ENCODE results near the gene RSPO4. TPM values are rescaled to one million over a fixed set of nuclear protein-coding genes. Genes with fewer than 3 reads are reported as not detected.

RSPO4 gene
- total RNA-seq, 3 donors from 2014 or later (not counting 1 experiment from before 2014, with no cell fraction given): 0.09 to 0.70 (median 0.53) TPM

- H3K27ac ChIP-seq (ENCODE audit: low read length): no peak overlapping the region
- H3K27ac Mint-ChIP-seq: no peak overlapping the region
- peaks cover 0 to 5% of the 10 kb centered on the region in 2 donors for H3K4me1 Mint-ChIP-seq
- H3K27me3 ChIP-seq (ENCODE audit: control insufficient read depth, insufficient read depth, low read length): no peaks in the 10 kb centered on the region
- no peaks in the 10 kb centered on the region for H3K4me1 ChIP-seq (ENCODE audit: control insufficient read depth, insufficient read depth, low read length)
- no peak for TF ChIP-seq CTCF (IDR thresholded peaks at IDR 0.05)
- H3K9me3 Mint-ChIP-seq: no peaks in the 10 kb centered on the region
- intact Hi-C loops (cut with micrococcal nuclease): no loop called here
- no peaks in the 10 kb centered on the region for H3K36me3 Mint-ChIP-seq
- H3K4me3 ChIP-seq (ENCODE audit: low read length): no peak overlapping the region
- no peak for ATAC-seq
- WGBS (ENCODE audit: insufficient coverage): 46% methylated on average over 9 of the region's 9 CpGs
- no peak overlapping the region for H3K4me3 Mint-ChIP-seq
- no peaks in the 10 kb centered on the region for H3K9me3 ChIP-seq (ENCODE audit: control insufficient read depth, insufficient read depth, low read length)
- H3K36me3 ChIP-seq (ENCODE audit: control insufficient read depth, insufficient read depth, low read length): no peaks in the 10 kb centered on the region
- H3K27me3 Mint-ChIP-seq (ENCODE audit: low read depth in 2 of 2): peaks cover 7 to 11% of the 10 kb centered on the region in 2 donors
- DNase-seq: no peak
These were observed 19.4 kb downstream of the RSPO4 start for GRCh38 chr20:982754-983153.

GRCh38 chr20:977021-977420 lies 25.1 kb downstream of the RSPO4 start:
- no peak overlapping the region for H3K27ac ChIP-seq (ENCODE audit: low read length)
- no peaks in the 10 kb centered on the region for H3K36me3 ChIP-seq (ENCODE audit: control insufficient read depth, insufficient read depth, low read length)
- no peaks in the 10 kb centered on the region for H3K9me3 Mint-ChIP-seq
- ATAC-seq (no peak), DNase-seq (no peak)
- intact Hi-C loops (cut with micrococcal nuclease): no loop called here
- H3K4me3 Mint-ChIP-seq: no peak overlapping the region
- no peaks in the 10 kb centered on the region for H3K36me3 Mint-ChIP-seq
- TF ChIP-seq CTCF (IDR thresholded peaks at IDR 0.05): no peak
- peaks cover 0 to 5% of the 10 kb centered on the region in 2 donors for H3K4me1 Mint-ChIP-seq
- H3K4me1 ChIP-seq (ENCODE audit: control insufficient read depth, insufficient read depth, low read length): no peaks in the 10 kb centered on the region
- no peaks in the 10 kb centered on the region for H3K9me3 ChIP-seq (ENCODE audit: control insufficient read depth, insufficient read depth, low read length)
- H3K4me3 ChIP-seq (ENCODE audit: low read length): no peak overlapping the region
- H3K27ac Mint-ChIP-seq: no peak overlapping the region
- 90% methylated on average over 1 of the region's 1 CpG for WGBS (ENCODE audit: insufficient coverage)
- peaks cover 9 to 11% of the 10 kb centered on the region in 2 donors for H3K27me3 Mint-ChIP-seq (ENCODE audit: low read depth in 2 of 2)
- H3K27me3 ChIP-seq (ENCODE audit: control insufficient read depth, insufficient read depth, low read length): no peaks in the 10 kb centered on the region

- DNase-seq (no peak), ATAC-seq (no peak)
- Histone ChIP-seq H3K27me3 (ENCODE audit: control insufficient read depth, insufficient read depth, low read length) (no peaks in the 10 kb centered on the region), H3K9me3 (ENCODE audit: control insufficient read depth, insufficient read depth, low read length) (no peaks in the 10 kb centered on the region), H3K4me1 (ENCODE audit: control insufficient read depth, insufficient read depth, low read length) (no peaks in the 10 kb centered on the region), H3K27ac (ENCODE audit: low read length) (no peak overlapping the region), H3K36me3 (ENCODE audit: control insufficient read depth, insufficient read depth, low read length) (no peaks in the 10 kb centered on the region), H3K4me3 (ENCODE audit: low read length) (no peak overlapping the region)
- Mint-ChIP-seq H3K4me3 (no peak overlapping the region), H3K27me3 (ENCODE audit: low read depth in 2 of 2) (peaks cover 9 to 11% of the 10 kb centered on the region in 2 donors), H3K4me1 (peaks cover 0 to 5% of the 10 kb centered on the region in 2 donors), H3K9me3 (no peaks in the 10 kb centered on the region), H3K27ac (no peak overlapping the region), H3K36me3 (no peaks in the 10 kb centered on the region)
- 74% methylated on average over 2 of the region's 2 CpGs for WGBS (ENCODE audit: insufficient coverage)
- no peak for TF ChIP-seq CTCF (IDR thresholded peaks at IDR 0.05)
- intact Hi-C loops (cut with micrococcal nuclease): no loop called here
These were observed 26.1 kb downstream of the RSPO4 start for GRCh38 chr20:976033-976432.

GRCh38 chr20:973785-974194 lies 28.3 kb downstream of the RSPO4 start:
- 25% methylated on average over 6 of the region's 6 CpGs for WGBS (ENCODE audit: insufficient coverage)
- Mint-ChIP-seq H3K4me3 (no peak overlapping the region), H3K27me3 (ENCODE audit: low read depth in 2 of 2) (peaks cover 0 to 12% of the 10 kb centered on the region in 2 donors), H3K36me3 (no peaks in the 10 kb centered on the region), H3K9me3 (no peaks in the 10 kb centered on the region), H3K27ac (no peak overlapping the region), H3K4me1 (peaks cover 0 to 5% of the 10 kb centered on the region in 2 donors)
- intact Hi-C loops (cut with micrococcal nuclease): loop anchor here (1.0 kb wide), 1 partner anchor 157 kb away; no protein-coding TSS in a partner anchor
- TF ChIP-seq CTCF (IDR thresholded peaks at IDR 0.05): peak; percentile 36
- Histone ChIP-seq H3K27ac (ENCODE audit: low read length) (no peak overlapping the region), H3K9me3 (ENCODE audit: control insufficient read depth, insufficient read depth, low read length) (no peaks in the 10 kb centered on the region), H3K4me1 (ENCODE audit: control insufficient read depth, insufficient read depth, low read length) (no peaks in the 10 kb centered on the region), H3K27me3 (ENCODE audit: control insufficient read depth, insufficient read depth, low read length) (no peaks in the 10 kb centered on the region), H3K4me3 (ENCODE audit: low read length) (no peak overlapping the region), H3K36me3 (ENCODE audit: control insufficient read depth, insufficient read depth, low read length) (no peaks in the 10 kb centered on the region)
- ATAC-seq: peak; percentile 65 to 97 (median 91)
- peak in 1 of 2 donors; percentile 58 for DNase-seq

Measured in natural killer cell (primary cell).